Activated CD8-positive, alpha-beta memory T cell treated with anti-CD3 and anti-CD28 coated beads, Interleukin-2, amount 10 ng/mL, durations not matched to agents 7 days and 5 days (primary cell): ENCODE data around the gene PDZK1IP1. TPM values are rescaled to one million over a fixed set of nuclear protein-coding genes. Genes with fewer than 3 reads are reported as not detected.
"Not testable (repeated sequence)": the region's sequence is repeated elsewhere in the genome, so short reads cannot be mapped to it uniquely, and the experiment has no call there.

Experiments used
- ATAC-seq: fragments of 150-1000 bp; cut with Tn5 transposase; one replicate; pipeline ENCODE4 v1.10.0; 2021; ENCODE audit warnings: moderate library complexity
- CTCF ChIA-PET: fragments of 350-600 bp; sonication (Branson Sonifier 250); formaldehyde crosslinking; loops from one replicate; lab custom pipeline; 2021; ENCODE audit warnings: antibody characterized with exemption; lab: Charles Lee
- DNase-seq: peaks from one replicate; pipeline ENCODE4 v3.0.0-alpha.2; 2020
- H3K27ac Mint-ChIP-seq: one replicate; pipeline ENCODE4 v1.8.0; 2021; ENCODE audit warnings: mild to moderate bottlenecking, mixed read lengths
- H3K27me3 Mint-ChIP-seq: one replicate; pipeline ENCODE4 v1.8.0; 2021; ENCODE audit warnings: mixed read lengths
- H3K36me3 Mint-ChIP-seq: one replicate; pipeline ENCODE4 v1.8.0; 2021; ENCODE audit warnings: mild to moderate bottlenecking, mixed read lengths
- H3K4me1 Mint-ChIP-seq: one replicate; pipeline ENCODE4 v1.8.0; 2021; ENCODE audit warnings: mixed read lengths
- H3K4me3 Mint-ChIP-seq: one replicate; pipeline ENCODE4 v1.8.0; 2021; ENCODE audit warnings: mild to moderate bottlenecking, moderate library complexity, mixed read lengths
- H3K9me3 Mint-ChIP-seq: one replicate; pipeline ENCODE4 v1.8.0; 2022; ENCODE audit warnings: low read depth, mixed read lengths
- total RNA-seq, 2 experiments: library from RNA; stranded (reverse); gene quantifications; one replicate each; pipeline ENCODE4 v1.2.3, GENCODE V29; 2021

The PDZK1IP1 gene
- total RNA-seq, 2 experiments from 2014 or later, result not detected

DNA sequence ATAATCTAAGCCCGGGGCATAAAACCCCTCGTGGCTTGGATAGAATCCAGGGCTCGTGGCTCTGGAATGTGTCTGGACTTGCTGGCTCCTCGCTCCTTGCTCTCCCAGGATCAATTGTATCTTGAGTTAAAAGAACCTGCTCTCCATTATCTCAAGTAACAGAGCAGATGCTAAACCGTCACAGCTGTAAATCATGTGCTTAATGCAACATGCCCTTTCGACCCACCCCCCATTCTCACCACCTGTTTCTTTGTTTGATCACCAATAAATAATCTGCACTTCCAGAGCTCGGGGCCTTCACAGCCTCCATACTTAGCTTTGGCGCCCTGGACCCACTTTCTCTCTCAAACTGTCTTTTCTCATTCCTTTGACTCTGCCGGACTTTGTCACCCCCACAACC, 40.7 kb downstream of the PDZK1IP1 start:
- H3K9me3 Mint-ChIP-seq, H3K36me3 Mint-ChIP-seq, CTCF ChIA-PET, H3K27me3 Mint-ChIP-seq, ATAC-seq, H3K4me3 Mint-ChIP-seq, H3K27ac Mint-ChIP-seq, H3K4me1 Mint-ChIP-seq, DNase-seq: not testable (repeated sequence)

DNA sequence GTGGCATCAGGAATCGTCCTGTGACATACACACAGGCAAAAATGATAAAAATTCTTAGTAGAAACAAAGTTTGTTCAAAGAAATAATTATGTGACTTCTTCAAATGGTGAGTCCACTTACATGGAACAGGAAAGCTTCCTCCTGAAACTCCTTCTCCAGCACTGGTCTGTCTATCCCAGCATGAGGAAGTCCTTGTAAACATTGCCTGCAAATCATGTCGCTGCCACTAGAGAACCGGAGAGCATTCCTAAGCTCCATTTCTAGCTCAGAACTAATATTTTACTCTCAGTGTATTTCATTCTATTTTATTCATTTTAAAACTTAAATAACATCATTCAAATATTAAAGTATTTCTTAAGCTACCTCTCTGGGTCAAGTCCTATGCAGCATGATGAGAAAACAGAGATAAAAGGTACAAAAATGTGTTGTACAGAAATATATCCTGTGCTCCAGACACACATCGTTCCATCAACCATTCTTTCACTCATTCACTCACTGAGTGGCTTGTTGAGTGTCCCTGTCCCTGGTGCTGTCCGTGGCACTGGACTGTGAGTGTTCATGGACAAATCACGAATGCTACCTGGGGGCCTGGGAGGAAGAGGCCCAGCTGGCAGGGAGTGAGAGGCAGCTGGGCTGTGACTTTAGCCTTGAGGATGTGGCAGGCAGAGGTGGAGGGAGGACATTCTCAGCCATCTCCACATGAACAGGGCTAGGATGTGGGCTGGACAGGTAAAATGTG, 42.6 kb downstream of the PDZK1IP1 start:
- H3K27ac Mint-ChIP-seq, result no peak overlapping the region
- no peak for ATAC-seq
- no peaks in the 10 kb centered on the region for H3K36me3 Mint-ChIP-seq
- H3K9me3 Mint-ChIP-seq, result no peaks in the 10 kb centered on the region
- H3K4me1 Mint-ChIP-seq, result no peaks in the 10 kb centered on the region
- no peaks in the 10 kb centered on the region for H3K27me3 Mint-ChIP-seq
- no peak overlapping the region for H3K4me3 Mint-ChIP-seq
- DNase-seq, result no peak
- CTCF ChIA-PET, result no interaction called here

DNA sequence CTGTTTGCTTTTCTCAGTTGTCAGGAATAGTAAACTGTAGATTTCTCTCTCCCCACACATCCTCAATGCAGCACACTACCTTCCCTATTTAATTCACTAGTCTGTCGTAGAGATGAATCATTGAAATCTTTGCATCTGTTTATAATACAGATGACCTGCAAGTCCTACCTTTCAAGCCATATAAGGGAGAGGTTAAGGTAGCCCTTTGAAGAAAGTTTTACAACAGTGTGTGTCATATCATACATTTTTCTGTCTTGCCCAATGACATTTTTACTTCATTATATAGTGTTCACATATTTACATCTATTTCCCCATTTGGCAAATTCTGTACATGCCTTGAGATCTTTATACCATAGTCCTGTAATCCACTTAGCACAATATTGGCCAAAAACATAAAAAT, 43.3 kb downstream of the PDZK1IP1 start:
- H3K27ac Mint-ChIP-seq, H3K9me3 Mint-ChIP-seq, DNase-seq, H3K4me3 Mint-ChIP-seq, ATAC-seq, H3K27me3 Mint-ChIP-seq, H3K36me3 Mint-ChIP-seq, CTCF ChIA-PET, H3K4me1 Mint-ChIP-seq: not testable (repeated sequence)

DNA sequence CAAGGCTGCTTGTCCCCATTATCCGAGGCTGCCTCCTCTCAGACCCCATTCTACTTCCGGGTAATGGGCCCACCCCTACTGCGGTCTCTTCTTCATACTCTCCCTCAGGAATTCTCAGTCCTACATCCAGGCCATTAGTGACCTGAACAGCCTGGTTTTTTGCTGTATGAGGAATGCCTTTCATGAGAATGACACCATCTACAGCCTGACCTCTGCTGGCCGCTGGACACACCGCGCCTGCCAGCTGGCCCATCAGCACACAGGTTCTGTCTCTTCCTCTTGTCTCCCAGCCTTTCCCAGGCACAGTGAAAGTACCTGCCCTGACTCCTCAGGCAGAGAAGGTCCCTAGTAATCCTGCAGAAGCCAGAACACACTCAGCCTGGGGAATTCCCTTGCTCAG, 46.2 kb downstream of the PDZK1IP1 start:
- H3K9me3 Mint-ChIP-seq, H3K36me3 Mint-ChIP-seq, CTCF ChIA-PET: not testable (repeated sequence)

DNA sequence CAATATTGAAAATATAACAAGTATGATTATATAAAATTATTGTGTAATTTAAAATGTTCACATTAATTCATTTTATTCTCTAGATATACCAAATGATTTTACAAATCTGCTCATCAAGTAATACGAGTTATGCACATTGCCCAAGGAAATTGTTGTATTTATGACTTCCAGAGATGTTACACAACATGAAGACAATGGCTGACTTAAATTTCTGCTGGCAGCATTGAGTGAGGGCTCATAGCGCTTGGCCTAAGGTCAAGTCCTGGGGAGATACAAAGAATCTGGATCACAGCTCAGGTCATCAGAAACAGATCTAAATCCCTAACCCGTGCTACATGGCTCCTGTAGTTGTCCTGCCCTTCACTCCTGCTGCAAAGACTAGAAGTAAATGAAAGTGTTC, 49.5 kb downstream of the PDZK1IP1 start:
- H3K9me3 Mint-ChIP-seq, H3K4me3 Mint-ChIP-seq, CTCF ChIA-PET, H3K27ac Mint-ChIP-seq, H3K4me1 Mint-ChIP-seq, DNase-seq, H3K36me3 Mint-ChIP-seq, ATAC-seq, H3K27me3 Mint-ChIP-seq: not testable (repeated sequence)

More for the DNA sequence above, 46.2 kb downstream of the PDZK1IP1 start:
- H3K4me1 Mint-ChIP-seq, DNase-seq, H3K27ac Mint-ChIP-seq, H3K27me3 Mint-ChIP-seq, ATAC-seq, H3K4me3 Mint-ChIP-seq: not testable (repeated sequence)

DNA sequence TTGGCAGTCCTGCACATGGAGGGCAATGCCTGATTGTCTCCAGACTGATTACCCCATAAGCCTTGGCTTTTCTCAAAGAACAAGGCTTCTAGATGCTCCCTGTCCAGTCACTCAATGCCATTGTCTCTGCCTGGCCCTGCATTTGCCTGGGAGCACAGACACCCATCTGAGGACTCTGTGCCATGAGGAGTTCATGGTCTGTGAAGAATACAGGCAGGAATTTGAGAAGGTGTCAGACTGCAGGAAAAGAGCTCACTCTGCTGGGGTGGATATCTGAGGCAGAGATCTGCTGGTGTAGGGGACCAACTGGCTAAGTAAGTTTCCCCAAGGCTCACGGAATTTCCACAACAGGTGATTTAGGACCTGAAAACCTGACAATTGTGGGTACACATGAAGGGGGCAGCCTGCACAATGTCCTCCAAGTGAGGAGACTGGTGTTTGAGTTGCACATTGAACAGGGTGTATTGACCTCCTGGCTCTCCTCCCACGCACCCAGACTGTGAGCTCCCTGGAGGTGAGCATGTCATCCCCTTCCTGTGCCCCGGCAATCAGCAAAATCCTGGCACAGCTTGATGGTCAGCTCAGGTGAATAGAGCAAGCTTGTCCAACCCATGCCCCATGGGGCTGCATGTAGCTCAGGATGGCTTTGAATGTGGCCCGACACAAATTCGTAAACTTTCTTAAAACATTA, 51.8 kb downstream of the PDZK1IP1 start:
- Mint-ChIP-seq H3K4me3 (no peak overlapping the region), H3K9me3 (no peaks in the 10 kb centered on the region), H3K36me3 (no peaks in the 10 kb centered on the region), H3K4me1 (no peaks in the 10 kb centered on the region), H3K27me3 (peaks cover 13% of the 10 kb centered on the region), H3K27ac (no peak overlapping the region)
- DNase-seq, result no peak
- CTCF ChIA-PET, result no interaction called here
- no peak for ATAC-seq

DNA sequence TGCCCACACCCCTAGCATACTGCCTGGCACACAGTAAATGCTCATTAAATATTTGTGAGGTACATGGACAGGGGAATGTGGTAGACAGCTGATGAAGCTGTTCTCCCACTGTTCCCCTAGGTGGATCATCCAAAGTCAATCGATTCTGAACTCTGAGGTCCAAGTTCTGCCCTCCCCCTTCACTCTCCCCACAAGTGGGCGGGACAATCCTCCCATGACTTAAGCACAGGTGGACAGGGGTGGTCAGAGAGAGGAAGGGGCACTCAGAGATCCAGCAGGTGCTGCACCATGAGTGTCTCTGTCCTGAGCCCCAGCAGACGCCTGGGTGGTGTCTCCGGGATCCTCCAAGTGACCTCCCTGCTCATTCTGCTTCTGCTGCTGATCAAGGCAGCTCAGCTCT, 52.6 kb downstream of the PDZK1IP1 start, which contains the start of gene CYP4A22:
Gene CYP4A22, plus strand, starts transcription at position 244 of the 400 bp plus-strand sequence. Its CDS starts 45 bp downstream, at position 289.
- Mint-ChIP-seq H3K36me3 (no peaks in the 10 kb centered on the region), H3K27me3 (peaks cover 13% of the 10 kb centered on the region), H3K4me1 (no peaks in the 10 kb centered on the region), H3K27ac (no peak within 1 kb of the TSS), H3K9me3 (no peaks in the 10 kb centered on the region), H3K4me3 (no peak within 1 kb of the TSS)
- CTCF ChIA-PET, result no interaction called here
- DNase-seq (no peak), ATAC-seq (no peak)

Other genes starting within 250 kb of the PDZK1IP1 start
- gene CYP4A11, start 248.6 kb downstream of the PDZK1IP1 start, total RNA-seq, result not detected
- gene CYP4X1, start 166.4 kb downstream of the PDZK1IP1 start, total RNA-seq, result not detected
- gene CYP4Z1, start 122.8 kb downstream of the PDZK1IP1 start, total RNA-seq, result not detected
- not detected for gene CYP4A22, start 52.6 kb downstream of the PDZK1IP1 start, total RNA-seq
- gene TAL1, start 42.2 kb upstream of the PDZK1IP1 start, total RNA-seq, result not detected
- gene STIL, start 124.1 kb upstream of the PDZK1IP1 start, total RNA-seq, result 10 to 100 TPM; 38.6 to 51.3 TPM
- gene CMPK1, start 143.8 kb upstream of the PDZK1IP1 start, total RNA-seq, result 10 to 100 TPM; 77.5 to 94.4 TPM
- gene FOXE3, start 226.2 kb upstream of the PDZK1IP1 start, total RNA-seq, result not detected
- gene FOXD2, start 248.0 kb upstream of the PDZK1IP1 start, total RNA-seq, result under 1 TPM; 0.23 to 0.53 TPM